RWPE2 (cell line): ENCODE results near the gene SPATA16.

ENCODE experiments used
- ATAC-seq: fragments of 200-7000 bp; cut with Tn5 transposase; 3 replicates; pipeline ENCODE4 v1.9.1; 2021; ENCODE audit warnings: low read depth
- DNase-seq: peaks from one replicate; pipeline ENCODE4 v3.0.0-alpha.2; 2020; ENCODE audit warnings: low spot score
- H3K27ac ChIP-seq: fragments of 450-650 bp; 2 replicates; pipeline ENCODE4 v1.5.1; 2017; ENCODE audit warnings: mild to moderate bottlenecking; ENCODE audit not compliant: poor library complexity, severe bottlenecking
- H3K27me3 ChIP-seq: fragments of 250-450 bp; sonication (Bioruptor Pico); 2 replicates; pipeline ENCODE4 v1.5.1; 2021; ENCODE audit warnings: mild to moderate bottlenecking, moderate library complexity; ENCODE audit not compliant: insufficient read depth, poor library complexity, severe bottlenecking
- H3K36me3 ChIP-seq: fragments of 250-450 bp; sonication (Bioruptor Pico); 2 replicates; pipeline ENCODE4 v1.5.1; 2020; ENCODE audit warnings: low read depth, mild to moderate bottlenecking, moderate library complexity
- H3K4me1 ChIP-seq: fragments of 250-450 bp; sonication (Bioruptor Pico); 2 replicates; pipeline ENCODE4 v1.5.1; 2021; ENCODE audit warnings: mild to moderate bottlenecking, moderate library complexity; ENCODE audit not compliant: insufficient read depth, poor library complexity, severe bottlenecking
- H3K4me3 ChIP-seq: fragments of 250-450 bp; sonication (Bioruptor Pico); 2 replicates; pipeline ENCODE4 v1.5.1; 2021; ENCODE audit warnings: mild to moderate bottlenecking, moderate library complexity; ENCODE audit not compliant: severe bottlenecking
- H3K9me3 ChIP-seq: fragments of 250-450 bp; sonication (Bioruptor Pico); 2 replicates; pipeline ENCODE4 v1.5.1; 2021; ENCODE audit warnings: mild to moderate bottlenecking, moderate library complexity; ENCODE audit not compliant: severe bottlenecking
- TF ChIP-seq, protein P1 (sequence below): fragments of 450-650 bp; IDR thresholded peaks from one replicate; pipeline ENCODE4 v1.5.1; 2017; ENCODE audit warnings: mild to moderate bottlenecking, moderate library complexity; ENCODE audit not compliant: poor library complexity, severe bottlenecking

The SPATA16 gene

DNA sequence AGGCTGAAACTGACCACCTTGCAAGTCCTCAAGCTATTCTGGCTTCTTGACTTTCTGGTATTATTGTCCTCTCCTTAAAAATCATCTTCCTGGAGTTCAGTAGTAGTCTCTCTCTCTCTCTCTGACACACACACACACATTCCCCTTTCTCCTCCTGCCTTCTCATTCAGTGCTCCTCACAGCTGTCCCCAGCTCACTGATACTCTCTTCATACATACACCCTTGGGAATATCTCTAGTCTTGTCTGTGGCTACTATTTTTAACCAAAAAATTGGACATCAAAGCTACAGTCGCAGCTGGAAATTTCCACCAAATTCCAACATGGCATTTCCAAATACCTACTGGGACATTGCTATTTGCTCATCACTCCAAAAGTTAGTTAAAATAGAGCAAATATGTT is 211.6 kb downstream of the SPATA16 start:
- Histone ChIP-seq H3K27me3 (peaks cover 2% of the 10 kb centered on the region), H3K9me3 (no peaks in the 10 kb centered on the region), H3K4me3 (no peak overlapping the region), H3K27ac (no peak overlapping the region), H3K36me3 (no peaks in the 10 kb centered on the region), H3K4me1 (no peaks in the 10 kb centered on the region)
- ATAC-seq (no peak), DNase-seq (no peak)
- TF ChIP-seq, protein P1, sequence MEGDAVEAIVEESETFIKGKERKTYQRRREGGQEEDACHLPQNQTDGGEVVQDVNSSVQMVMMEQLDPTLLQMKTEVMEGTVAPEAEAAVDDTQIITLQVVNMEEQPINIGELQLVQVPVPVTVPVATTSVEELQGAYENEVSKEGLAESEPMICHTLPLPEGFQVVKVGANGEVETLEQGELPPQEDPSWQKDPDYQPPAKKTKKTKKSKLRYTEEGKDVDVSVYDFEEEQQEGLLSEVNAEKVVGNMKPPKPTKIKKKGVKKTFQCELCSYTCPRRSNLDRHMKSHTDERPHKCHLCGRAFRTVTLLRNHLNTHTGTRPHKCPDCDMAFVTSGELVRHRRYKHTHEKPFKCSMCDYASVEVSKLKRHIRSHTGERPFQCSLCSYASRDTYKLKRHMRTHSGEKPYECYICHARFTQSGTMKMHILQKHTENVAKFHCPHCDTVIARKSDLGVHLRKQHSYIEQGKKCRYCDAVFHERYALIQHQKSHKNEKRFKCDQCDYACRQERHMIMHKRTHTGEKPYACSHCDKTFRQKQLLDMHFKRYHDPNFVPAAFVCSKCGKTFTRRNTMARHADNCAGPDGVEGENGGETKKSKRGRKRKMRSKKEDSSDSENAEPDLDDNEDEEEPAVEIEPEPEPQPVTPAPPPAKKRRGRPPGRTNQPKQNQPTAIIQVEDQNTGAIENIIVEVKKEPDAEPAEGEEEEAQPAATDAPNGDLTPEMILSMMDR, result no peak

DNA sequence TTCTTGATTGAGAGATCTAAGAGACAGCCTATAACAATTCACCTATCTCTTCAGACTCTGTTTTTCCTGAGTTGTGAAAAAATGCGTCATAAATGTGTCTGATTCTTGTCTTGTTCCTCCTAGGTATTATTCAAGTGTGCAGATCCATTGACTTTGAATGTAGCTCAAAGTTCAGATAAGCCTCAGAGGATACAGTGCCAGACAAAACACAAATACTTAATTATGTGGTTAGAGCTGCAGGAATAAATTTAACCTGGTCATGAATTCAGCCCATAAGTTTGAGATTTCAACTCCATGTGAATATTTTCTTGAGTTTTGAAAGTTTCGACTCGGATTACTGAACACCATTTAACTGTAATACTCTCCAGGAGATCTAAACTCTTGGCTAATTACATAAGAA is 216.5 kb downstream of the SPATA16 start:
- H3K9me3 ChIP-seq, result no peaks in the 10 kb centered on the region
- H3K27ac ChIP-seq, result no peak overlapping the region
- DNase-seq (no peak), ATAC-seq (no peak)
- no peaks in the 10 kb centered on the region for H3K27me3 ChIP-seq
- no peak overlapping the region for H3K4me3 ChIP-seq
- H3K36me3 ChIP-seq, result no peaks in the 10 kb centered on the region
- TF ChIP-seq, protein P1, result no peak
- H3K4me1 ChIP-seq, result no peaks in the 10 kb centered on the region

DNA sequence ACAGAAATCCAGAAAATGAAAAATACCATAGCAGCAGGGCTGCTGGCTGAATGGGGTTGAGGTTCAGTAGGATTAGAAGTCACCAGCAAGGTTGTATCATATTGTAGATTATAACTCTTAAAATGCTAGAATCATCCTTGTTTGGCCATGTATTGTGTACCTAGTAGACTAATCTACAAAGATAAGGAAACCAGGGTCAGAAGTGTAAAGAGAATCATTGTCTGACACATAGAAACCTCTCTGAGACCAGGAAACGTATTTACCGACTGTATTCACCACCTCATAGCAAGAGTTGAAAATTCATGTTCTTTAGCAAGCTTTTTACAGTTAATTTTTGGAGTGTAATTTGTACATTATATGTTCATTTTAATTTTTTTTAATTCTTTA is 221.7 kb downstream of the SPATA16 start:
- Histone ChIP-seq H3K4me1 (no peaks in the 10 kb centered on the region), H3K4me3 (no peak overlapping the region), H3K27me3 (peaks cover 11% of the 10 kb centered on the region), H3K27ac (no peak overlapping the region), H3K36me3 (no peaks in the 10 kb centered on the region), H3K9me3 (no peaks in the 10 kb centered on the region)
- ATAC-seq, result no peak
- TF ChIP-seq, protein P1, result no peak
- DNase-seq, result no peak

DNA sequence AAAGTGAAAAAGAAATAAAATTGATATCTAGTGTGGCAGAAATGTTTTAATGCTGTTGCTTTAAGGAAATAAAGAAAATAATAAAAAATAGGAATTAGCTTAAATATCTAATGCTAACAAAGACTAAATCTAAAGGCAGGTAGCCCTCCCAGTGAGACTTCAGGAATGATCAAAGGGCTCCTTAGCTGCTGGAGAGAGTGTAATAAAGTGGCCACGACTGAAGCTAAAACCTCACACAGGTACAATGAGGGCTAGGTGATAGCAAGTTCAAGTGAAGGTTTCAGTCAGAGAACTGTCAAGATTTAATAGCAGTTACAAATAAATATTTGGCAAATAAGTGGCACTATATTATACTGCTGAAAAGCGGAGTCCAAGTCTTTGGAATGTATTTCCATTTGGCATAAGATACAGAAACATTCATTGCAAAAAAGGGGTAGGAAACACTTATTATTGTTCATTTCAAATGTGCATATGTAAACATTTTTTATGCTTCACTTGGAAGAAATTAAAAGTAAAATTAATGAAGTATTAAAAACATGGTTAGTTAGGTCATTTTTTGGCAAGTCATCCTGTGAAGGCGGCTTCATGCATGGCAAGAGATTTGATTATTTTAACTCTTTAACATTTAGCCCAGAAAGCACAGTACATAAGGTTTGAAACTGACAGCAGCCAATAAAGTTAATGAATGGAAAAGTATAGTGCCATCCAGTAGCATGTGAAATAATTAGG is 222.3 kb downstream of the SPATA16 start:
- ATAC-seq (no peak), DNase-seq (no peak)
- Histone ChIP-seq H3K4me3 (no peak overlapping the region), H3K9me3 (no peaks in the 10 kb centered on the region), H3K27me3 (peaks cover 13% of the 10 kb centered on the region), H3K4me1 (no peaks in the 10 kb centered on the region), H3K36me3 (no peaks in the 10 kb centered on the region), H3K27ac (no peak overlapping the region)
- TF ChIP-seq, protein P1, result no peak

DNA sequence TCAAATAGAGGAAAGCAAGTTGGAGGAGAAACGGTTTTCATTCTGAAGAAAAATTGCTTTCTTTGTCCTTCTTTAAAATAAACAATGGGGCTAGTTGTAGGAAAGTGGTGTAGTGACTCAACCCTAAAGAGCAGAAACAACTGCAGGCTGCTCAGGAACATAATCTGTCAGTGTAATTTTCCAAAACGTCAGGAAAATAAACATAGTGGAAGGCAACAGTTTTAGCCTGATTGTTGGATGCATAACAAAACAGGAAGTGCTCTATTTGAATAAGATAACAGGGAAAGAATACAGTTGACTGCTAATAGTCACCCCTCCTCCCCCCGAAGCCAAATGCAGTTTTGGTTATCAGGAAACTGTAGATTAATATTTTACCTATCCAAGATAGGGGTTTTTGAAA is 222.9 kb downstream of the SPATA16 start:
- ATAC-seq (no peak), DNase-seq (no peak)
- H3K9me3 ChIP-seq, result no peaks in the 10 kb centered on the region
- no peaks in the 10 kb centered on the region for H3K4me1 ChIP-seq
- H3K36me3 ChIP-seq, result no peaks in the 10 kb centered on the region
- H3K27me3 ChIP-seq, result peaks cover 13% of the 10 kb centered on the region
- H3K4me3 ChIP-seq, result no peak overlapping the region
- TF ChIP-seq, protein P1, result no peak
- H3K27ac ChIP-seq, result no peak overlapping the region
